ENCODE measurements around the gene GRK5.

The GRK5 gene

DNA sequence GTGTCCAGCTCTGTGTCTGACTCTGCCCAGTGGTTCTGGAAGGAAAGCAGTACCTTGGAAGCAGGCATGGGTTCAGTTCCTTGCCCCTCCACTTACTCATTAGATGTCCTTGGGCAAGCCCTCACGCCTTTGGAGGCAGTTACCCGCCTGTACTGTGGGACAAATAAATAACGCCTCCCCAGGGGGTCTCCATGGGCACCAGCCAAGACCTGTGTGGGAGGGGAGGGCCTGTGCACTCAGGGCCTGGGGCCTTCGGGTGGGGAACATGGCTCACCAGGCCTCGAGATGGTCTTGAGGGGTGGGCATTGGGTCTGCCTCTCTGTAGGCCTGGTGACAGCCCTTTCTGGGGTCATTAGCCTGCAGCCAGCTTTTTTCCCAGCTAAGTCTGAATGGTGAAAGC is 142.0 kb downstream of the GRK5 start:
- no peaks in the 10 kb centered on the region for H3K27me3 ChIP-seq (ENCODE audit: insufficient read depth, low read depth, severe bottlenecking)
- H3K4me3 ChIP-seq (ENCODE audit: low read depth, low read length): no peak overlapping the region
- no peak for TF ChIP-seq CTCF (IDR thresholded peaks at IDR 0.05; ENCODE audit: low read depth, low read length)
- no peaks in the 10 kb centered on the region for H3K9me3 ChIP-seq (ENCODE audit: severe bottlenecking)
- DNase-seq: no peak
- no peak overlapping the region for H3K27ac ChIP-seq
- peaks cover 13% of the 10 kb centered on the region for H3K36me3 ChIP-seq

DNA sequence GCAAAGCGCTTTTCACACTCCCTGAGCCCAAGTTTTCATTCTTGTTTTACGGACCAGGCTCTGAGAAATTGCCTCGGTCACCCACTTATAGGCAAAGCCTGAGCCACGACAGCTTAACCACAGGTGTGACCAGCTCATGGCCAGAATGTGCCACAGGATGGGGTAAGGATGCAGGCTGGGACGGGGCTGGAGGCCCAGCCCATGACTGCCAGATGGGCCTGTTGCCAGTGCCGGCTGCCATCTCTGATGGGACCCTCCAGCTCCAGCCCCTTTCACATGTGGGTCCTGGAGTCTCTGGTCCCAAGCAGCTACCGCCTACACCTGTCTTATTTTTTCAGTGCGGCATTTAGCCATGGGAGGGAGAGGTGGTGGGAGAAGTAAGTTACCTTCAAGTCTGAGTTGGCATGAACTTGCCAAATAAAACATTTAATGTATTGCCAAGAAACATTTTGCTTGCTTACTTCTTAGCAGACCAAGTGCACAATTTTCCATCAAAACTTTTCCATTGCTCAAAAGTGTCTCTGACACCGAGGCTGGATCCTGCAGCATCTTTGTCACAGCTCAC is 142.6 kb downstream of the GRK5 start:
- no peak overlapping the region for H3K27ac ChIP-seq
- no peak overlapping the region for H3K4me3 ChIP-seq (ENCODE audit: low read depth, low read length)
- TF ChIP-seq CTCF (IDR thresholded peaks at IDR 0.05; ENCODE audit: low read depth, low read length): no peak
- H3K9me3 ChIP-seq (ENCODE audit: severe bottlenecking): no peaks in the 10 kb centered on the region
- H3K36me3 ChIP-seq: peaks cover 13% of the 10 kb centered on the region
- no peaks in the 10 kb centered on the region for H3K27me3 ChIP-seq (ENCODE audit: insufficient read depth, low read depth, severe bottlenecking)
- no peak for DNase-seq

DNA sequence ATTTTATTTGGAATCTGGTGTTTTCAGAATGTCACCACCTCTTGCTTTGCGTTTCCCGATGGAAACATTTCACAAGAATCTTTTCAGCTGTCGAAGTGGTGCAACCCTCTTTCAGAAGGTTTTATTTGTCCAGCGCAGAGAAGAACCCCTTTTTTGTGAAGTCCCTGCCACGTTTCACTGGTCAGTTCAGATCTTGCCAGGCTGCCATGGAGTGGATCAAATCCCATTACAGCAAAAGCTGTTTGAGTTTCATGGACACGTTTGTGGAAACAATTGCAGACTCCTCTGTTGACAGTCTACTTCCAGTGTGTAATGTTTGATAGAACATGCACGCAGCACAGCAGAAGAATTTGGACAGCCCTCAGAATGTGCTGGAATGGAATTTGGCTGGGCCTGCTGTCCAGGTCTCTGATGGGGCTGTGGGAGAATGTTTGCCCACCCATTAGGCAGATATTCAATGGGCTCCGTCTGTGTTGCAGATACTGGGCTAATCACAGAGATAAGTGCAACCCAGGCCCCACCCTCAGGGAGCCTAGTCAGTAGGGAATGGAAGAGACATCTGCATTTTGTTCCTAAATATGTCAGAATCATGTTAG is 143.2 kb downstream of the GRK5 start:
- no peak for DNase-seq
- no peak for TF ChIP-seq CTCF (IDR thresholded peaks at IDR 0.05; ENCODE audit: low read depth, low read length)
- H3K27me3 ChIP-seq (ENCODE audit: insufficient read depth, low read depth, severe bottlenecking): no peaks in the 10 kb centered on the region
- H3K4me3 ChIP-seq (ENCODE audit: low read depth, low read length): no peak overlapping the region
- H3K9me3 ChIP-seq (ENCODE audit: severe bottlenecking): no peaks in the 10 kb centered on the region
- H3K36me3 ChIP-seq: peaks cover 13% of the 10 kb centered on the region
- no peak overlapping the region for H3K27ac ChIP-seq

GRCh38 chr10:119351189-119351588 is 143.8 kb downstream of the GRK5 start:
- H3K36me3 ChIP-seq: peaks cover 13% of the 10 kb centered on the region
- no peak for TF ChIP-seq CTCF (IDR thresholded peaks at IDR 0.05; ENCODE audit: low read depth, low read length)
- no peak for DNase-seq
- no peak overlapping the region for H3K27ac ChIP-seq
- H3K27me3 ChIP-seq (ENCODE audit: insufficient read depth, low read depth, severe bottlenecking): no peaks in the 10 kb centered on the region
- no peaks in the 10 kb centered on the region for H3K9me3 ChIP-seq (ENCODE audit: severe bottlenecking)
- H3K4me3 ChIP-seq (ENCODE audit: low read depth, low read length): no peak overlapping the region

DNA sequence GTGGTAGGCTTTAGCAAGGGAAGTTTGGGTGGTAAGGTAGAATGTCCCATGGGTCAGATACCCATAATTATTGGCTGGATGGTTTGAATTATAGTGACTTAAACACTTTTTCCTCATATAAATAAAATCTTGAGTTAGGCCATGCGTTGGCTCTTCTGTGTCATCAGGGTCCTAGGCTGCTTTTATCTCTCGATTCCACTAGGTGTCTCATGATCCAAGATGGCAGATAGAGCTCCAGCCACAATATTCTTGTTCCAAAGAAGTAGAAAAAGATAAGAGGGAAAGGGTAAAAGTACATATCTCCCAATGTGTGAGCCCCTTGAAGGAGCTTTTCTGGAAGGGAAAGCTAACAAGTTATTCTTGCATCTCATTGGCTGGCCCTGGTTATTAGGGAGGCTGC is 144.7 kb downstream of the GRK5 start:
- Histone ChIP-seq H3K27me3 (ENCODE audit: insufficient read depth, low read depth, severe bottlenecking) (no peaks in the 10 kb centered on the region), H3K27ac (no peak overlapping the region), H3K9me3 (ENCODE audit: severe bottlenecking) (peaks cover 3% of the 10 kb centered on the region), H3K4me3 (ENCODE audit: low read depth, low read length) (no peak overlapping the region), H3K36me3 (peaks cover 13% of the 10 kb centered on the region)
- 0 out of 2 replicates have a peak, but pooled peaks have one; percentile 10 for TF ChIP-seq CTCF (IDR thresholded peaks at IDR 0.05; ENCODE audit: low read depth, low read length)
- no peak for DNase-seq

DNA sequence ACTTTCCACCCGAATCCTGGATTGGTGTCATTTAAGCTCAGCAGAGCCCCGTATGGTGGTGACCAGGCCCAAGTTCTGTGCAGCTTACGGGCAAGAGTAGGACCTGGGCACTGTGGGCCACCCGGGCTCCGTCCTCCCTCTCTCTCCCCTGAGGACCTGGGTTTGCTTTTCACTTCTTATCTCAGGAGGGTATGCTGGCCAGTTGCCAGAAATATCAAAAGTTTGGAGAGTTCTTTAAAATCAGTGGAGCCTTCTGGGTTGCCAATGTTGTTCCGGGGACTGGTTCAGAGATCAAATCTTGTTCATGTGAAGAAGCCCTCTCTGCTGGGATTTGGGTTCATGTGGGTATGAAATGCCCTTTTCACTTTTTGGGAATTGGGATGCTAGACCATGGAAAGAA is 145.4 kb downstream of the GRK5 start:
- no peak overlapping the region for H3K27ac ChIP-seq
- no peaks in the 10 kb centered on the region for H3K27me3 ChIP-seq (ENCODE audit: insufficient read depth, low read depth, severe bottlenecking)
- DNase-seq: no peak
- no peak for TF ChIP-seq CTCF (IDR thresholded peaks at IDR 0.05; ENCODE audit: low read depth, low read length)
- H3K4me3 ChIP-seq (ENCODE audit: low read depth, low read length): no peak overlapping the region
- peaks cover 13% of the 10 kb centered on the region for H3K36me3 ChIP-seq
- peaks cover 3% of the 10 kb centered on the region for H3K9me3 ChIP-seq (ENCODE audit: severe bottlenecking)
